GM08714 (cell line): ENCODE measurements around the gene SMIM21.

Experiments used
- H3K4me3 ChIP-seq: fragments of 200-500 bp; sonication (Bioruptor generic); 2 replicates; pipeline ENCODE4 v1.5.1; 2014; ENCODE audit warnings: mild to moderate bottlenecking, low read length, inconsistent platforms
- ZNF274 ChIP-seq: IDR thresholded peaks from 2 replicates; pipeline ENCODE4 v1.6.1; 2012; ENCODE audit warnings: mild to moderate bottlenecking, low read depth, low read length

The SMIM21 gene

DNA sequence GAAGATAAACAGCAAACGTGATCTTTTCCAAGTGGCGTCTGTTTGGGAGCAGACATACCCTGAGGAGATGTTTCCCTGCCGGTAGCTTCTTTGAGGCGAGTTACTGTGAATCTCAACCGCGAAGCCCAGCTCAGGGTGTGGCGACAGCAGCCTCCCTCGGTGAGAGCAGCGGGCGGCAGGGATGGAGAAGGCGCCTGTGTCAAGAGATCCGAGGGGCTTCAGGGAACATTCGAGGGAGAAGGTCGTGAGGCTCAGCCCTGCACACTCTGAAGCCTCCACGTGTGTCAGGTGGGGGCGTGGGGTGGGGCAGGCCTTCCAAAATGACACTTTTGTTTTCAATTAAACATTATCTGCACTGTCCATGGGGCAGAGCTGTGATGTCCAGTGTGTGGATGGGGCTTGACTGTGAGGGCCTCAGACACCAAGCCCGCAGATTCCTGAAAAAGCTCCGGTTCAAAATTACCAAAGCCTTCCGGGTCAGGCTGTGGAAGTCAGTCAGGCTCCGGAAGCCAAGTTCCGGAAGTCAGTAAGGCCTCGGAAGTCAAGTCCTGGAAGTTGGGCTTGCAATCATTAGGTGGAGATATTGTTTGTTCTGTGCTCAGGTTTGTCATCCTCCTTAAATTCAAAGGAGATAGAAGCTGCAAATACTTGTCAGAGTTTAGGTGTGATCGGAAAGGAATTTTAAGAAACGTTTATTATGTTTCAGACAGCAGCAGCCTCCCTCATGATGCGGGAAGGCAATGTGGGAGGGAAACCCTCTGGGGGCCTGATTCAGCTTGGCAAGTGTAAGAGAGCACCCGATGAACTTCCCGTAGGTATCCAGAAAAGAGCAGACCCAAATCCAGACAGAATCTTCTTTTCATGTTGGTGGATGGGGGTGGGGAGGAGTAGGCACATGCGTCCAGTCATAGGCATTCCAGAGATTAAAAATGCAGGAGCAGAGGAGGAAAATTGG lies 20.7 kb downstream of the SMIM21 start:
- no peak for TF ChIP-seq ZNF274
- H3K4me3 ChIP-seq, result no peak overlapping the region

DNA sequence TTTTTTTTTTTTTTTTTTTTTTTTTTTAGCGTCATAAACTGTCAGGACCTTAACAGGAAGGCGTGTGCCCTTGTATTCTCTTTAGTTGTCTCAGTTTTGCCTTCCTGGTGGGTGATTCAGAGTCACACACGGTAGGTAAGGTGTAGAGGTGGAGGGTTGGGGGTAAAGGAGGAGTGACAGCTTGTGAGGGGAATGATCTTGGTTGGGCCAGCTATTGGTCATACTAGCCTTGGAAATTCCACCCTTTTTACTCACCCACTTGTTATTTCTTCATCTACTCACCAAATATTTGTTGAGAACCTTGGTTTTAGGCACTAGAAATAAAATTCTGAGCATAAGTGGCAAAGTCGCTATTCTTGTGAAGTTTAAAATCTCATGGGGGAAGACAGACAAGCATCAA lies 22.2 kb downstream of the SMIM21 start:
- no peak overlapping the region for H3K4me3 ChIP-seq
- no peak for TF ChIP-seq ZNF274

DNA sequence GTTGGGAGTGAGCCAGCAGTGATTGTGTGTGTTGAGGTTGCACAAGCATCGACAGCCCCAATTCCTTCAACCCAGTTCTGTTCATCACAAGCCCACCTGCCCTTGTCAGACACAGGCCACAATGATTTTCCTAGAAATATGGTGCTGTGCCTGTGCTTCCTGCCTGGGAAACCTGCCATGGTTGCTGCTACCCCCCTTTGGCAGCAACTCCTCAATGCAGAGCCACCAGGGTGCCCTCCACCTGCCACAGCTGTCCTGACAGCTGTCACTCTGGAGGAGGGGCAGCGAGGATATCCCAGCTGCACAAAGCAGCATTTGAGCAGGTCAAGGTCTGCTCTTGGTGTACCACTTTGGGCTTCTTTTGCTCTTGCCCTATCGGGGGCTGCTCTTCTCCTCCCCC lies 27.1 kb downstream of the SMIM21 start:
- no peak for TF ChIP-seq ZNF274
- H3K4me3 ChIP-seq, result no peak overlapping the region

DNA sequence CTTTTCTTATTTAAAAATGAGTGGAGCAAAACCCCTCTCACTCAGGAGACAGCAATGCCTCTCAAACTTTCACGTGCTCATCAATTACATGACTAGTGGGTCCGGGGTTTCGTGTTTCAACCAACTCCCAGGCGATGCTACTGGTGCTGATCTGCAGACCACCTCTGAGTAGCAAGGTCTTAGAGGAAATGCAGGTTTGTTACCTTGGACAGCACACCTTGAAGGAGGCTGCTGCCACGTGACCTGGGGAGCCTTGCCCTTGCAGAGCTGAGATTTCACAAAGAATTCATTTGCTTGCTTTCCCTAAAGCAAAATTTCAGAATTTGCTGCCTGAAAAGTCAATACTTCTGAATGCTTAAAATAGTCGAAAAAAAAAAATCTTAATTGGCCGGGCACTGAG lies 32.4 kb downstream of the SMIM21 start:
- no peak overlapping the region for H3K4me3 ChIP-seq
- no peak for TF ChIP-seq ZNF274

DNA sequence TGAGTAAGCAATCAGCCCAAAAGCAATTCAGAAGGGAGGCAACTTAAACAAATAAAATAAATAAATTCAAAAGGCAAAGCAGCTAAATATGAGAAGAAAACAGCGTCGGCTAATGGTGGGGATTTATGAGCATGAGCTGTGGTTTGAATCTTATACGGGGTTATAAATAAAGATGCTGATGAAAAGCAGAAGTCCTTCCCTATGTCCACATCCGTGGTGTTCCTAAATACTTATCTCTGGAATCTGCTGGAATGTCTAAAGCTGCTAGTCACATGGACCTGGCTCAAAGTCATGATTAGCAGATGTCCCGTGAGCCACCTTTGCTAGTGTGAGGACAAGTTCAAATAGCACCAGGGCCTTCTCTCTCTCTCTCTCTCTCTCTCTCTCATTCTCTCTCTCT lies 33.8 kb downstream of the SMIM21 start:
- no peak for TF ChIP-seq ZNF274

DNA sequence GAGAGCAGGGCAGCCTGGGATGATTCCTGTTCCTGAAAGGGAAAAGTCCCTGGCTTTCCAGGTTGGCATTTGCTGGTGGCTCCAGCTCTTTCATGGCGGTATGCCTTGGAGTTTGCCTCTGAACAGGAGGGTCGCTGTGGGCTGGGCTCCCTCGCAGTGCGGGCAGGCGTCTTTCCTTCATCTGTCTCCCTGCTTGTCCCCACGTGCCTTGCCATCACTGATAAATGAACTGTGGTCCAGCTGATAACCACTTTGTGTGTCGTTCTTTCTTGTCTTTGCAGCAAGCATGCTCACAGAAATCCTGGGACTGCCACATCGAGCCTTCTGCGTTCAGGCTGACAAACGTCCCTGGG lies 35.3 kb downstream of the SMIM21 start:
- TF ChIP-seq ZNF274, result no peak
- H3K4me3 ChIP-seq, result no peak overlapping the region

More for the DNA sequence above, 33.8 kb downstream of the SMIM21 start:
- no peak overlapping the region for H3K4me3 ChIP-seq

DNA sequence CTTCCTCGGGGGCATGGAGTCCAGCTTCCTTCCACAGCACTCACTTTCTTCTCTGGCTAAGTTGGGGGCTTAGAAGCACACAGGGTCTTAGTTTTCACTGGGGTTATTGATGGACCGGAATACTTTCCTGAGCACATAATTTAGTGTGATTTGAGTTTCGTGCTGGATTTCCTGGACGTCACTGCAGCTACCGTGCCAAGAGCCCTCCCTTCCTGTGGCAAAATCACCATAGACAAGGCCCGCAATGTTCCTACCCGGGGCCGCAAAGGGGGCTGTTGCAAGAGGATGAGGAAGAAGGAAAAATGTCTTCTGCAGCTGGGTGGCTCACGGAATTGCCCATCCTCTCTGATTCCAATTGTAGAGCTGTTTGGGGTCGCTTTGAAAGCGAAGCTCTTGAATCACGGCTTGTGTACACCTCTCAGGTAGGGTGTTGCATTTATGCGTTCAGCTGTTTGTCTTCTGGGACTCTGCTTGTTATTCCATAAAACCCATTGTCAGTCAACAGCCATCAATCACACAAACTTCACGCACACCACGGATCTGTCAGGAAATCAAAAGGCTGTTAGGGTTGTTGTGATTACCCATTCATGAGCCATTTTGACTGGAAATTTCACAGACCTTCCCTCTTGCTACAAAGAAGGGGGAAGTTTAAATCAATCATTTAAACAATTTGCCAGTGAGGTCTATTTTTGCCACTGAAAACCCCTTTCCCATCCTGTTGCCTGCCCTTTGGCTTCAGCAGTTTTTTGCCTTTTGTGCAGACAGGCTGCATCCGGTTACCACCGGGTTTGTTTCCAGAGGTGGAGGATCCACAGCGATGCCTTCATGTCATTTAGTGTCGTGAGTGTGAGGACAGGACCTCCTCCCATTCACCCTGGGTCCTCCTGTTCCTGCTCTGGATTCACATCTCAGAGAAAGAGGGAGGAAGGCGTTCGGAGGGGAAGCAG lies 36.0 kb downstream of the SMIM21 start:
- no peak overlapping the region for H3K4me3 ChIP-seq
- TF ChIP-seq ZNF274, result no peak

DNA sequence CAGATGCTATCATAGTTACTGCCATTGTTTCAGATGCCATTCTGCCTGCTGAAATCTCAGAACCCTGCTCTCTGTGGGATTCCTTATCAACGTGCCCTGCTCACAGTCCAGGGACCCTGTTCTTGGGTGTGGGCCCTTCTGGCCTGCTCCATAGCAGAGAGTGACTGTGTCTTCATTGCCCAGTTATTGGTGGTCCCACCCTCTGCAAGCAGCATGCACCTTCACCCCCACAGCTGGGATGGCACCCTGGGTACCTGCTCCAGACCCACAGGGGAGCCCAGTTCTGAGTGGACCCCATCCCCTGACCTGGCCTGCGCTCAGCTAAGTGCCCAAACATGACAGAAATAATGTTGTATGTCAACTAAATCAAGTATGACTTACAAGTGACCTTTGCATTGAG lies 36.6 kb downstream of the SMIM21 start:
- TF ChIP-seq ZNF274, result no peak
- no peak overlapping the region for H3K4me3 ChIP-seq

DNA sequence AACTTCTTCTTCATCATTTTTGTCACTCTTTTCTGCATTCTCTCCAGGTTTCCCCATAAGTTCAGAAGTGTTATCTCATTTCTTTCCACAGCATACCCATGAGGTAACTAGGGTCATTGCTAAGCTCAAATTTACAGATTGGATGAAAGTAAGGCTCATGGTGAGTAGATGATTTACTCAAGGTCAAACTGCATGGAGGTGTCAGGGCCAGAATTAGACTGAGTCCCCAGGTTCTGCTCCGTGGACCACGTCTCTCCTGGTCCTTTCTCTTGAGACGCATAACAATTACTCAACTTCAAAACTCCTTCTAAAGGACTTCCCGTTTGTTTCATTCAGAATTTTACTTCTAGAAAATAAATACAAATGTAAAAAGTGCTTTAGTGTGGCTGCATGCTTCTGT lies 43.4 kb downstream of the SMIM21 start:
- H3K4me3 ChIP-seq, result no peak overlapping the region
- no peak for TF ChIP-seq ZNF274

DNA sequence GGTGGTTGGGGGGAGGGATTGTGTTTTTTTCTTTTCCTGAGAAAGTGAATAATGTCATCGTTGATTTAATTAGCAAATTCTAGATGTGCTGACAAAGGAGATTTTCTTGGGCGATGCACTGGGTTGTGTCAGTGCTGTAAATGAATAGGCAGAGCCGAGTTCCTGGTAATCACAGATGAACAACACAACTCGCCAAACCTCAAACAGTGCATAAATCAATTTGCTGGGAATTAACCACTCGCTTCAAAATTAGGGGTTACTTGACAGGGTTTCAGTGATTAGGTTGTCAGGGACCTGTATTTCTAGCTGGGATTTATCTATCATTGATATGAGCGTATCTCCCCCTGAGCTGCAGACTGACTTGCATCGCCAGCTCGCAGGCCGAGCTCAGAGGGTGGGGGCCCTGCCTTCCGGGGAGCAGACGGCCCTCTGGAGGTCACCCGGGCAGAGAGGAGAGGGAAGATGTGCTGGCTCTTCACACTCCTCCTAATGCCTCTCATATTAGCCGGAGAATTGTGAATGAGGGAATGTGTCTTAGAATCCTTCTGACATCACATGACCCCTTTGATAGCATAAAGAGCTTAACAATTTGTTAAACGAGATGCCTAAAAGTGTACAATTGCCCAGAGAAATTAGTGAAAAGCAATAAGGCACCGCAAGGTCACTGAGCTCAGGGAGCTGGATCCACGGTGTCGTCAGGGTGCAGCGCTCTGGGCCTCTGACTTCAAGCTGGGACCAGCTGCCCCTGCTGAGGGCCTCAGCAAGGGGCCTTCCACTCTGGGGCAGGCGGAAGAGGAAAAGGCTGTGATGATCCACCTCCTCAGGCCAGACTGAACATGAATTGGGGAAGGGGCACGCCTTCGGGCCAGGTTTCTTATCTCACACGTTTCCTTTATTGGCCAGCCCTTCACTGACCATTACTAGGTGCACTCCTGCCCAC lies 48.9 kb downstream of the SMIM21 start:
- TF ChIP-seq ZNF274, result no peak
- H3K4me3 ChIP-seq, result no peak overlapping the region

DNA sequence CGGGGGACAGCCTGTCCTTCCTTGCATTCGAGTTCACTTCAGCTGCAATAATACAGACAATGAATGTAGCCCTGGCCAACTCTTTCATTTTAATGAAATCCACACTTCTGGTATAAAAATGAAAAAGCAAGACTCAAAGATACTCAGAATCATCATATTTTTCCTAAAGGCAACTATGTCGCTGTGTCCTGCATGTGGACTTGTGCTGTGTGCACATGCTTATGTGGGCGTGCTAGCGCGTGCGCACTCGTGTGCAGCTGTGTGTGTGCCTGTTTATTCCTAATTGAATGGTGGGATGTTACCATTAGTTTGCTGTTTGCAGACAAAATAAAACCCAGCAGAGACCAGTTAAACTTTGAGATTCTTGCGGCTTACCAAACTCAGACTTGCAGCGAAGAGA lies 49.6 kb downstream of the SMIM21 start:
- TF ChIP-seq ZNF274, result no peak
- no peak overlapping the region for H3K4me3 ChIP-seq

DNA sequence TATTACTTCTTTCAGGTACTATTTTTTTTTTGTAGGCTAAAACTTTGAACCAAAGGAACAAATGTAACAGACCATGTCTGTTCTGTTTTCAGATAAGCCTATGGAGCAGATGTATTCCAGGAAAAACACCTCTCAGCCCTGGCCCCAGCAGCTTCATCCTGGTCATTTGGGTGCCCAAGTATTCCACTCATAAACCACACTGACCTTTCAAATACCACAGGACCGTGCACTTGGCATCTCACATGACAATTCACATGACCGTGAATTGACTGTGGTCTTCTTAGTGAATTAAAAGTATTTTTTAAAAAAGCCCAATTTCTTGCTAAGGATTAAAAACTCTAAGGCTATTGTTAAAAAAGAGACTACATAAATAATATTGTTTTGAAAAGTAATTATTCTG lies 50.2 kb downstream of the SMIM21 start:
- H3K4me3 ChIP-seq, result no peak overlapping the region
- no peak for TF ChIP-seq ZNF274

DNA sequence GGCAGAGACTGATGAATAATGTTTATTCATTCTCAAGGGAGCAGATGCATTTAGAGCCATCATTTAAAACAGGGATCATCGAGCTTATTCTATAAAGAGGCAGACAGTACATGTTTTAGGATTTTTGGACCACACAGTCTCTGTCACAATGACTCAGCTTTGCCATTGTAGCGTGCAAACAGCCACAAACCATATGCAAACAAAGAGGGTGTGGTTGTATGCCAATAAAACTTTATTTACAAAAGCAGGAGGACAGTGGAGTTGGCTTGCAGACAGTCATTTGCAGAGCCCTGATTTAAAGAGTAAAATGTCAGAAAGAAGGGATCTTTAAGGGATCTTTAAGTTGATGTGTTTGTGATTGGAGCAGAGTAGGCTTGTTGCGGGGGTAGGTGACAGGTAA lies 51.5 kb downstream of the SMIM21 start:
- no peak for TF ChIP-seq ZNF274
- H3K4me3 ChIP-seq, result no peak overlapping the region

DNA sequence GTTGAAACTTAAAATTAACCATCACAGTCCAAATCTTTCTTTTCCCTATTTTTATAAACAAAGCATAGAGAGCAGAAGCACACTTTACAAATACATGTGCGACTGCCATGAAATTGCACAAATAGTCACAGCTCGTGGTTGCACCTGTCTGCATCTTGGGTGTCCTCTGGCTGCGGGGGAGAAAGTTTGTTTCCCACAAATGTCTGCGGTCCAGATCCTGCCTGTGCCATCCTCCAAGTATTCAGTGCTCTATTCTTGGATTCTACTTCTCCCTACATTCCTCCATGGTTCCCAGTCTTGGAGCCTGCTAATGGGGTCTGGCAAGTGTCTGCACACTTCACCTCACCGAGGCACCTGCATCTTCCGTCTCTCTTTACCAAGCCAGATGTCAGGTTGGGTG lies 52.2 kb downstream of the SMIM21 start:
- TF ChIP-seq ZNF274, result no peak
- H3K4me3 ChIP-seq, result no peak overlapping the region
